Renal cortical epithelial cell (primary cell): Measurements from ENCODE around the gene SLC39A11. TPM values are rescaled to one million over a fixed set of nuclear protein-coding genes. Genes with fewer than 3 reads are reported as not detected.

ENCODE experiments used
- DNase-seq: peaks from one replicate; pipeline ENCODE4 v3.0.0-alpha.2; 2011; ENCODE audit warnings: low read depth
- total RNA-seq: library from RNA; depleted of rRNA; stranded (reverse); fragments of >200 nt; gene quantifications from 2 replicates; pipeline ENCODE4 v1.2.3, GENCODE V29; 2014

The SLC39A11 gene
- total RNA-seq, 1 donor from 2014 or later, result 24.2 TPM

DNA sequence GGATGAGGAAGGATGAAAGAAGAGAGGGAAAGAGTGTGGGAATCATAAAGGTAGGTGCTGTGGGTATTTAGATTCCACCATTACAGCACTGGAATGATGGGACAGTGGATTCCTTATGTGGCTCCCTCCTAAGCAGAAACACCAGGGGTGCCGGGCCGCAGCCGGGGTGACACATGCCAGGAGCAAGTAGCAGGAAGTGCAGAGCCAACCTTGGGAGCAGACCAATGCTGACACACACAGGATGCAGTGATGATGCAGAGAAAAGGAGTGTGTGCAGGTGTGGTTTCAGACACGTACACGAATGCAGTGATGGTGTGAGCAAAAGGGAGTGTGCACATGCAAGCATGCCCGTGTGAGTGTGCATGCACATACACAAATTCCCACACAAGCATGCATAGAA, 338.0 kb downstream of the SLC39A11 start:
- no peak for DNase-seq

GRCh38 chr17:72751746-72752145, 340.7 kb downstream of the SLC39A11 start:
- DNase-seq, result no peak

GRCh38 chr17:72749119-72749572, 343.3 kb downstream of the SLC39A11 start:
- peak; percentile 27 for DNase-seq

- no peak for DNase-seq
Observed at GRCh38 chr17:72747501-72747900, 345.0 kb downstream of the SLC39A11 start.

- DNase-seq, result no peak
Observed at GRCh38 chr17:72745241-72745640, 347.2 kb downstream of the SLC39A11 start.

- no peak for DNase-seq
Observed at GRCh38 chr17:72743037-72743467, 349.4 kb downstream of the SLC39A11 start.

DNA sequence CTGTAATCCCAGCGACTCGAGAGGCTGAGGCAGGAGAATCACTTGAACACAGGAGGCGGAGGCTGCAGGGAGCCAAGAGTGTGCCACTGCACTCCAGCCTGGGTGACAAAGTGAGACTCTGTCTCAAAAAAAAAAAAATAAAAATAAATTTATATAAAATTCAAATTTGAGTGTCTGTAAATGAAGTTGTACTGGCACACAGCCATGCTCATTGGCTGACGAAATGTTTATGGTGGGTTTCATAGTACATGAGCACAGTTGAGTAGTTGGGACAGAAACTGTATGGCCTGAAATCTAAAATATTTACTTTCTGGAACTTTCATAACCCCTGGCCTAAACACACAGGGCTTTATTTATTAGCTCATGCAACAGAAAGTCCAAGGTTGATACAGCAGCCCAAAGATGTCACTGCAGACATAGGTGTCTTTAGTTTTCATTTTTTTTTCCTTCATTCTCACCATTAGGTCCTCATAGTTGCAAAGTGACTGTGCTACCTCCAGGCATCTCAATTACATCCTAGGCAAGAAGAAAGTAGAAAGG, 355.3 kb downstream of the SLC39A11 start:
- no peak for DNase-seq

DNA sequence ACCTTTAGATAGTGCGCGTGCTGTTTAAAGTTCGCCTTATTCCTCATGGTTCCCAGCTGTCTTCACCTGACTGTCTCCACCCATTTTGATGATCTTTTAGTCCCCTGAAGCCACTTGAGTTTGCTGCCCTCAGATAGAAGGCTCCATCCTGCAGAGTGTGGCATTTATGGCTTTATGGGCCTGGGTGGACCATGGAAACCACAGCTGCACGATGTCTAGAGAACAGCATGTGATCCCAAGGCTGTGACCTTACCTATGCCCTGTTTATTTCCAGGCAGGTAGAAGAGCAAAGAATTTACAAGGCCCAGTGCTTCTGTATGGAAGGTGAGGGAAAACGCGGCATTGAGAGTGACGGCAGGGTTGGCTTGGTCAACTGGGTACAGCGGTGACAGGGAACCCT, 356.9 kb downstream of the SLC39A11 start:
- DNase-seq, result no peak

GRCh38 chr17:72735048-72735447, 357.4 kb downstream of the SLC39A11 start:
- no peak for DNase-seq

DNA sequence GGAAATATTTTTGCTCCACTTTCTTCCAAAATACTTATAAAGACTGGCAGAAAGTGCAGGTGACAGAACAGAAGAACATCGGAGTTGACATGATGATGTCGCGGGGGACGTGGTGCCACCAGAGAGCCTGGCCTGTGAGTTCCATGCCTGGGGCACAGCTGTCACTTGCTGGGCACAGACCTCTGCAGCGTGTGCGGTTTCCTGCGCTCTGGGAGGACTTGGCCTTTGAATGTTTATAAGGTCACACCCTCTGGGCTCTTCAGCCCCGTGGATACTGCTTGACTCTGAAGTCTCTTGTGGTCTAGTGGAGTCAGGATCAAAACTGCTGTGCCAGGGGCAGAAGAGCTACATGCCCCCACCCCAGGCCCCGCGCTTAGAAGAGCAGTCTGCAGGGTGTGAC, 357.9 kb downstream of the SLC39A11 start:
- no peak for DNase-seq

- no peak for DNase-seq
Observed at GRCh38 chr17:72733619-72734282, 358.7 kb downstream of the SLC39A11 start.

DNA sequence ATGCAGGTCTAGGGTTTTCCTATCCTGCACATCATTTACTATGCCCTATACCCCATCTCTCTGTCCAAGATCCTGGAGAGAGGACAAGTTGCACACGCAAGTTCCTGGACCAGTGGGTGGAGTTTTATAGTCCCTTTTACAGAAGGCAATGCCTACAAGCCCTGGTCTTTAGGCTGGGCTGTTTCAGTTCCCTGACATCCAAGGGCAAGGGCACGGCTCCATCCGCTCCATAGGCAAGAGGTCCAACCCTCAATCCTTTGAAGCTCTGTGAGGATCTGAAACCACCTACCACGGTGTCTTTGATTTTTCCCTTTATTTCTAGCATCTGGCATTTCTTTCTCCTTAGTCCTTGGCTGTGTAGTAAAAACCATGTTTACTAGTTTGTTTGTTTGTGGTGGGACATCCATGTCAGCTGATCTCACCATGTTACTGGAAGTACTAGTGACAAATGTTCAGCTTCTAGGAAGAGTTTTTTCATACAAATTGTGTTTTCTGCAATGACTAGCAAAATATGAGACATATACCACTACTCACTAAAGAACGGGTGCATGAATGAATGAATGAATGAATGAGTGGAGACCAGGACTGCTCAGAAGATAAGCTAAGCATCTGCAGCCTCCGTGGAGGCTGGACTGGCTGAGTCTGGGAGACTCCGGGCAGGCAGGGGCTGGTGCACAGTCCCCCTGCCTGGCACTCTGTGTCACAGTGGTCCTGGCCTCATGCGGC, 359.4 kb downstream of the SLC39A11 start:
- DNase-seq, result no peak

- no peak for DNase-seq
Observed at GRCh38 chr17:72730077-72730476, 362.4 kb downstream of the SLC39A11 start.

- peak; percentile 47 for DNase-seq
Observed at GRCh38 chr17:72726936-72727335, 365.6 kb downstream of the SLC39A11 start.

GRCh38 chr17:72725433-72726068, 366.9 kb downstream of the SLC39A11 start:
- DNase-seq, result peak; percentile 55

- peak; percentile 31 for DNase-seq
Observed at GRCh38 chr17:72724267-72724666, 368.2 kb downstream of the SLC39A11 start.

DNA sequence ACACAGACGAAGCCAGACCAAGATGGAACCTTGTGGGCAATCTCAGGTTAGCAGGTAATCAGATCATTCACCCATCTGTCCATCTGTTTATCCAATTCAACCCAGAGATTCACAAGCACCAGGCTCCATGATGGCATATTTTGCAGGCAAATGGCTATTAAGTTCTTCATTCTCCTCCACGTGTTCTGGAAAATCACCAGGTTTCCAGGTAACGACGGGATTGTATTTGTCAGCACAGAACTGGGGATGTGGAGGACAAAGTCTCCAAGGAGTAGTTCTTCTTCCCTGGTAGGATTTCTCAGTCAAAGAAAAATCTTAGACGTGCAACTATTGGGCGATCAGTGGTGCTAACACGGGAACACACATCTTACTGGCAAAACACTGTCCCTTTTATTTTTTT, 368.8 kb downstream of the SLC39A11 start:
- no peak for DNase-seq

DNA sequence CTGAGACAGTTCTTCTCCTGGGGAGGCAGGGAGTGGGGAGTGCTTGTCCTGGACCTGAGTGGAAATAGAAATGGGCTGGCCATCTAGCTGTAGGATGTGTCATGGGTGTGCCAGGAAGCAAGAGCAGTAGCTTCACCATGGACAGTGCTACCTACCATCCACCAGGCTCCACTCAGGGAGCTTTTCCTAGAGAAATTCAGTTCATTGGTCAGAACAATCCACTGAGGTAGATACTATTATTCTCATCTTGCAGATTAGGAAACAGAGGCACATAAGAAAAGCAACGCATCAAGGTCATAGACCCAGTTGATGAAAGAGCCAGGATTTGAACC, 372.0 kb downstream of the SLC39A11 start:
- no peak for DNase-seq

DNA sequence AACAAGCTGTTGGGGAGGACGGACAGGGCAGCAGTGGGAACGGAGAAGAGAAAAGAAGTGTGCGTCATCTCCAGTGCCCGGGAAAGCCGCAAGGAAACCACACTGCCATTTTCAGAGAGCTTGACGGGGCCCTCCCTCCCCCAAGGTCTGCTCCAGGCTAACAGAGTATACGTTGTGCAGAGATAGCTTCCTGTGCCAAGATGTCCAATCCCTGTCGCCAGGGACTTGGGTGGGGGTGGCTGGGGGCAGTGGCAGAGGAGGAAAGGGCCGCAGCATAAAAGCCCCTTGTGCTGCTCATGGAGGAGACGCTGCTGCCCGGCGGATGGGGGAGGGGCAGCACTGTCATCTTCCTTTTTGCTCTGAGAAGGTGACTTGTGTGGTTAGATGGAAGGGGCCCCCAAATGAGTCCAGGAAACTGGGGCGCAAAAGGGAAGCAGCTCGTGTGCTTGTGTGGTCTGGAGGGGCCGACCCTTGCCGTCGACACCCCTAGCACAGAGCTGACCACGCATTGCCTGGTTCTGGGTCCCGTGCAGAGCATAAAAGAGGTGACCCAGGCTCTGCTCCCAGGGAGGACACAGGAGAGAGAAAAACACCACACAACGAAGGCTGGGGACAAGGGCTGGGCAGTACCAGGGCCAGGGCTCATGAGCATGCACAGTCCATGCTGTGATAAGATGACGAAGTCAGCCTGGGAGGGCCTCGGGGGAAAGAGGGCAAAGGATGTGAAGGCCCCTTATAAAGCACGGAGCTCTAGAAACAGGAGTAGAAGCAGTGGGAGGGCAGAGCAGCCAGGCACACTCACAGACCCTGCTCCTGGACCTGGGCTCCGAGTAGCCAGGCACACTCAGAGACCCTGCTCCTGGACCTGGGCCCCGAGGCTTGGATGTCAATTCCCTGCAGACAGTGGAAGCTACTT, 372.7 kb downstream of the SLC39A11 start:
- DNase-seq, result no peak

DNA sequence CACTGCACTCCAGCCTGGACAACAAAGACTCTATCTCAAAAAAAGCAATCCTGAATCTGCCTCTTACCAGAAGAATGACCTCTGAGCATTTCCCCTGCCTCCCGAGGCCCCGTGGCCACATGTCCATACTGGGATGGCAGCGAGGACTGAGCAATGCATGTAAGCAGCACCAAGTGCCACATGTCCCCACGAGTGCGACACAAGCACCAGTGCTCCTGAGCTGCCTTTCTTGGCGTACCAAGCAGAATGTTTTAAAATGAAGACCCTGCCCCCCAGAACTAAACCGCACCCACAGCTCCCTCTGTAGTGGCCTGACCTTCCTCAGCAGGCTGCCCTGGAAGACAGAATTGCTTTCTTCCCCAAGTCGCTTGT, 373.3 kb downstream of the SLC39A11 start:
- no peak for DNase-seq

- no peak for DNase-seq
Observed at GRCh38 chr17:72717676-72718075, 374.8 kb downstream of the SLC39A11 start.

- DNase-seq, result no peak
Observed at GRCh38 chr17:72717276-72717675, 375.2 kb downstream of the SLC39A11 start.
